Glomerular endothelial cell (primary cell): Measurements from ENCODE around the gene TRAFD1. TPM values are rescaled to one million over a fixed set of nuclear protein-coding genes. Genes with fewer than 3 reads are reported as not detected.
"Not testable (repeated sequence)": the region's sequence is repeated elsewhere in the genome, so short reads cannot be mapped to it uniquely, and the experiment has no call there.

Source experiments
- DNase-seq: peaks from one replicate; pipeline ENCODE4 v3.0.0-alpha.2; 2011; ENCODE audit warnings: low read depth, low spot score; ENCODE audit errors: extremely low read depth
- total RNA-seq: library from RNA; depleted of rRNA; stranded (reverse); fragments of >200 nt; gene quantifications from 2 replicates; pipeline ENCODE4 v1.2.3, GENCODE V29; 2015

Gene TRAFD1
- total RNA-seq, result 29.5 and 33.4 TPM in 2 replicates

GRCh38 chr12:112125250-112125999, at the start of gene TRAFD1:
TSS of gene TRAFD1 (plus strand) at chr12:112125560. CDS start at chr12:112130523, 4,963 bp downstream.
- DNase-seq, result no peak

- DNase-seq, result no peak
Observed at GRCh38 chr12:112087055-112087850, 38.1 kb upstream of the TRAFD1 start.

- DNase-seq, result no peak
Observed at GRCh38 chr12:112087851-112088250, 37.5 kb upstream of the TRAFD1 start.

GRCh38 chr12:112091563-112091962, 33.8 kb upstream of the TRAFD1 start:
- DNase-seq, result no peak

DNA sequence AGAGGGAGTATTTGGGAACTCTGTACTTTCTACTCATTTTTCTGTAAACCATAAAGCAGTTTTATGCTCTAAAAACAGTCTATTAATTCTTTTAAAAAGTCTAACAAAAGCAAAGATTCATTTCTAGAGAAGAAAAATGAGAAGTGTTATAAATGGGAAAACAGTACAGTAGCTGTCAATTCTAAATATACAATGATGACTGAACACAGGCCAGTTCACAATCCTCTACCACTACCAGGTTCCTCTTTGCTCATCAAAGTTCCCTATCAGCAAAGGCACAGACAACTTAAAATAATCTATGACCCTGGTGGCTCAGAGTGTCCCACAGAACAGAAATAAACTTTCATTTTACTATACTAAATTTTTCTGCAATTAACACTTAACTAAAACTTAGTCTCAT, 29.3 kb upstream of the TRAFD1 start:
- no peak for DNase-seq

GRCh38 chr12:112096667-112097066, 28.7 kb upstream of the TRAFD1 start:
- DNase-seq, result no peak

DNA sequence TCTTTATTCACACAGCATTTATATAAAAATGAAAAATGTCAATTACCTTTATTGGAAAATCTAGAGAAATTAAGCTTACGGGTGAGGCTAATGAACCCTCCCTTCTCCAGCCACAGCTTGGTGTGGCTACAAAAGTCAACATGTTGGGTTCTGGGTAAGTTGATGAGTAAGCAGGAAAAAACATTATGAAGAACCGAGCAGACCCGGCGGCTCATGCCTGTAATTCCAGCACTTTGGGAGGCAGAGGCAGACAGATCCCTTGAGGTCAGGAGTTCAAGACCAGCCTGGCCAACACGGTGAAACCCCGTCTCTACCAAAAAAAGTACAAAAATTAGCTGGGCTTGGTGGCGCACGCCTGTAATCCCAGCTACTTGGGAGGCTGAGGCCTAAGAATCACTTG, 27.7 kb upstream of the TRAFD1 start:
- DNase-seq, result no peak

GRCh38 chr12:112100500-112100899, 24.9 kb upstream of the TRAFD1 start:
- DNase-seq, result not testable (repeated sequence)

DNA sequence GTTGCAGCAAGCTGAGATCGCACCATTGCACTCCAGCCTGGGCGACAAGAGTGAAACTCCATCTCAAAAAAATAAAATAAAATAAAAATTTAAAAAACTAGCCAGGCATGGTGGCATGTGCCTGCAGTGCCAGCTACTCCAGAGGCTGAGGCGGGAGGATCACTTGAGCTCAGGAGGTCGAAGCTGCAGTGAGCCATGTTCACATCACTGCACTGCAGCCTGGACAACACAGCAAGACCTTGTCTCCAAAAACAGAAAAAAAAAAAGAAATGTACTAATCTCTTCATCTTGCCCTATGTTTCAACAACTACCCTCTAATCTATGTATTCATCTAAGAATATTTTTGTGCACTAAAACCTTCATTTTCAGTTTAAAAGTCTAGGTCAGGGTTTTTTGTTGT, 23.2 kb upstream of the TRAFD1 start:
- no peak for DNase-seq

DNA sequence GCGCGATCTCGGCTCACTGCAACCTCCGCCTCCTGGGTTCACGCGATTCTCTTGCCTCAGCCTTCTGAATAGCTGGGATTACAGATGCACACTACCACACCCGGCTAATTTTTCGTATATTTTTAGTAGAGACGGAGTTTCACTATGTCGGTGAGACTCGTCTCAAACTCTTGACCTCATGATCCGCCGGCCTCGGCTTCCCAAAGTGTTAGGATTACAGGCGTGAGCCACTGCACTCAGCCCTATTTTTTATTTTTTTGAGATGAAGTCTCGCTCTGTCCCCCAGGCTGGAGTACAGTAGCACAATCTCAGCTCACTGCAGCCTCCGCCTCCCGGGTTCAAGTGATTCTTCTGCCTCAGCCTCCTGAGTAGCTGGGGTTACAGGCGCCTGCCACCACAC, 22.6 kb upstream of the TRAFD1 start:
- not testable (repeated sequence) for DNase-seq

- no peak for DNase-seq
Observed at GRCh38 chr12:112103758-112104503, 21.4 kb upstream of the TRAFD1 start.

DNA sequence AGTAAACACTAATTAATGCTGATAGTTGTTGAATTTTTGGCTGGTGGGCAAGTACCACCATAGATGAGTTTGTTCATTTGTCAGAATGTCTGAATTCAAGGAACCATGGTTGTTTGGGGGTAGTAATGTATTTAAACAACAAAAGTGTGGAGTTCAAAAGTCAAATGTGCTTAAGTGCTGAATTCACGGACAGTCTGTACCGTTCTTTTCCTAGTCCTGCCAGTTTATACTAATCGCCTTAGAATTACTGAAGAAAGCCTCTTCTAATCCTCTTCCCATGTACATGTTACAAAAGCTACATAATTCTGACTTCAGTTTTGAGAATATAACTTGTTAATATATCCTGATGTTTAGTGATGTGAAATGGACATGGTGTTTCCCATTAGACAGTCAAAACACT, 19.5 kb upstream of the TRAFD1 start:
- DNase-seq, result no peak

- no peak for DNase-seq
Observed at GRCh38 chr12:112107306-112108201, 17.8 kb upstream of the TRAFD1 start.

DNA sequence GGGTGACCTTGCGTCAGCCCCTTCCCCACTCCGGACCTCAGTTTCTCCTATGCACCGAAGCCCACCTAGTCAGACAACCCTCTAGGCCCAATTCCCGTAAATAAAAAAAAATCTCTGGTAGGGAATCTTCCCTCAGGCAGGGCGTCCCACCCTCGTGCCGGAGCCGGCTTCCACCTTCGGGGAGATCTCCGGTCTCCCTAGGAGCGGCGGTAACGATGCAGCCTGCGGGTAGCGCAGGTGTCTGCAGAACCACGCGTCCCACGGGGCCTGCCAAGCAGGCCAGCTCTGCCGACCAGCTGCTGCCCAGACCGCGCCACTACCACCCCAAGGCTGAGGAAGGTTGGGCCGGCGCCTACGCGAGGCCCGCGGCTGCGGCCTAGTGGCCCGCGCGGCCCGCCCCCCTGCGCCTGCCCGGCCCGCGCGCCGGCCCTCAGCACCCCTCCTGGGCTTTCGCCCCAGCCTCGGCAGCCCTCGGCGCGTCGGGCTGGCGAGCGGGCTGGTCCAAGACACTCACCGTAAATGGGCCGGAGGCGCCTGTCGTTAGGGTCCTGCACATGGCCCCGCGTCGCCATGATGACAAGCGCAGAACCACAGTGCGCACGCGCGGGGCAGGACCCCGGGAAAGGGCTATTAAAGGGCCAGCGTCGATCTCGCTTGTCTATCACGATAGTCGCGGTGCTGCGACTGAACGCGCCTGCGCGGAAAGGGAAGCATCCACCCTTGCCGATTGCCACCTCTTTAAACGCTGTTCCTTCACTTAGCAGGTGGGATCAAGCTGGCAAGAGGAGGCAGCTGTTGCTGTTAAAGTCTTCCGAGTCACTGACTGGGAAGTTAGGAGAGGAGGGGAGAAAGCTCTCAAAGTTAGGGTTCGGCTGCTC, 16.9 kb upstream of the TRAFD1 start, which contains the start of gene NAA25:
TSS of gene NAA25 (minus strand) at position 582 of the 878 bp plus-strand sequence. CDS start at position 572, 10 bp downstream.
- DNase-seq, result no peak

DNA sequence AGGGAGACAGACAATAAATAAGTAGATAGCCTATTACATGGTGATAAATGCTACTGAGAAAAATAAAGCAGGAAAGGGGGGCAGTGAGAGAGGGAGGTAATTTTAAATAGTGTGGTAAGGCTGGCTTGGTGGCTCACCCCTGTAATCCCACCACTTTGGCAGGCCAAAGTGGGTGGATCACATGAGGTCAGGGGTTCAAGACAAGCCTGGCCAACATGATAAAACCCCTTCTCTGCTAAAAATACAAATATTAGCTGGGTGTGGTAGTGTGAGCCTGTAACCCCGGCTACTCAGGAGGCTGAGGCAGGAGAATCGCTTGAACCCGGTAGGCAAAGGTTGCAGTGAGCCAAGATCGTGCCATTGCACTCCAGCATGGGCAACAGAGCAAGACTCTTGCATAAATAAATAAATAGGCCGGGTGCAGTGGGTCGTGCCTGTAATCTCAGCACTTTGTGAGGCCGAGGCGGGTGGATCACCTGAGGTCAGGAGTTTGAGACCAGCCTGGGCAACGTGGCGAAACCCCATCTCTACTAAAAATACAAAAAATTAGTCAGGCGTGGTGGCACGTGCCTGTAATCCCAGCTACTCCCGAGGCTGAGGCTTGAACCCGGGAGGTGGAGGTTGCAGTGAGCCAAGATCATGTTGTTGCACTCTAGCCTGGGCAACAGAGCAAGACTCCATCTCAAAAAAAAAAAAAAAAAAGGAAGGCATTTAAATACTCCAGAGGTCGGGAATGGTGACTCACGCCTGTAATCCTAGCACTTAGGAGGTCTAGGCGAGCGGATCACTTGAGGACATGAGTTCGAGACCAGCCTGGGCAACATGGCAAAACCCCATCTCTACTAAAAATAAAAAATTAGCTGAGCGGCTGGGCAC, 14.3 kb upstream of the TRAFD1 start:
- not testable (repeated sequence) for DNase-seq

- no peak for DNase-seq
Observed at GRCh38 chr12:112111931-112112330, 13.4 kb upstream of the TRAFD1 start.

GRCh38 chr12:112112409-112113133, 12.8 kb upstream of the TRAFD1 start:
- DNase-seq, result no peak
